K562 (cell line): ENCODE measurements around the gene SPATS2L. TPM values are rescaled to one million over a fixed set of nuclear protein-coding genes. Genes with fewer than 3 reads are reported as not detected.

Experiments
- ATAC-seq: fragments of 200-7000 bp; cut with Tn5 transposase; 3 replicates; pipeline ENCODE4 v1.9.1; 2020; ENCODE audit warnings: moderate library complexity
- BruUV-seq: library from RNA; stranded (reverse); fragments of 400-500 nt; replicated peaks from 2 replicates; lab custom pipeline; 2021; lab: Mats Ljungman, UMichigan
- CTCF ChIA-PET: fragments of 300-600 bp; formaldehyde crosslinking; extraction: SDS; loops from one replicate; lab custom pipeline; 2021; ENCODE audit warnings: low intra/inter-chr PET ratio; lab: Yijun Ruan, JAX
- POLR2A ChIA-PET: fragments of 300-600, 350-650 bp; sonication (Branson Sonifier 250); formaldehyde crosslinking; extraction: SDS; loops from one replicate; lab custom pipeline; 2021; ENCODE audit warnings: antibody characterized with exemption, inconsistent platforms; lab: Yijun Ruan, JAX
- DNase-seq, 4 experiments: peaks; one replicate each; pipeline versions ENCODE4 v3.0.0 to v3.0.0-alpha.2; 2011 to 2018; ENCODE audit warnings: low spot score in 3 of 4, mixed read lengths in 3 of 4; ENCODE audit errors: extremely low read depth in 1 of 4
- FAIRE-seq: peaks from 2 replicates; lab custom pipeline; 2011; peaks lifted over from hg19 to GRCh38; lab: Jason Lieb, UNC
- H2AFZ ChIP-seq: 2 replicates; pipeline ENCODE4 v1.6.0; 2011; ENCODE audit warnings: low read depth, low read length, control low read depth, inconsistent platforms
- H3K27ac ChIP-seq: fragments of 200-600 bp; 3 replicates; pipeline ENCODE4 v1.8.0; 2011; ENCODE audit warnings: low read depth, mild to moderate bottlenecking, control low read depth, inconsistent platforms, low read length, moderate library complexity, mixed read lengths; ENCODE audit errors: extremely low read depth
- H3K27me3 ChIP-seq, 2 experiments: fragments of 300-600 bp in 1 of 2; 2 replicates in 1 of 2; 3 replicates in 1 of 2; pipeline versions ENCODE4 v1.6.0 to v1.8.0; 2011; ENCODE audit warnings: inconsistent platforms in 2 of 2, low read length in 2 of 2, mild to moderate bottlenecking in 1 of 2, mixed read lengths in 1 of 2, moderate library complexity in 1 of 2; ENCODE audit not compliant: control insufficient read depth in 2 of 2, insufficient read depth in 2 of 2
- H3K36me3 ChIP-seq: fragments of 300-600 bp; 3 replicates; pipeline ENCODE4 v1.8.0; 2011; ENCODE audit warnings: mild to moderate bottlenecking, low read length, inconsistent platforms; ENCODE audit not compliant: control insufficient read depth, insufficient read depth
- H3K4me1 ChIP-seq, 2 experiments: fragments of 200-600 bp in 1 of 2; replicated peaks in 1 of 2; 2 replicates in 1 of 2; 3 replicates in 1 of 2; pipeline versions ENCODE4 v1.5.1 to v1.8.0; 2011; ENCODE audit warnings: inconsistent platforms in 2 of 2, low read length in 2 of 2, mild to moderate bottlenecking in 1 of 2, mixed read lengths in 1 of 2, moderate library complexity in 1 of 2; ENCODE audit not compliant: control insufficient read depth in 2 of 2, insufficient read depth in 2 of 2
- H3K4me2 ChIP-seq: 2 replicates; pipeline ENCODE4 v1.6.1; 2011; ENCODE audit warnings: low read length, control low read depth, inconsistent platforms, mixed read lengths; ENCODE audit not compliant: insufficient read depth
- H3K4me3 ChIP-seq: fragments of 200-600 bp; sonication (generic), shearing (Covaris generic); 2 replicates; pipeline ENCODE4 v1.5.1; 2016; ENCODE audit warnings: control low read depth, inconsistent platforms
- H3K79me2 ChIP-seq: fragments of 200-600 bp; 3 replicates; pipeline ENCODE4 v1.8.0; 2011; ENCODE audit warnings: low read length, inconsistent platforms; ENCODE audit not compliant: control insufficient read depth, insufficient read depth
- H3K9ac ChIP-seq, 2 experiments: 2 replicates each; pipeline versions ENCODE4 v1.6.0 to v1.6.1; 2011; ENCODE audit warnings: low read depth in 2 of 2, low read length in 2 of 2, control low read depth in 1 of 2, inconsistent platforms in 1 of 2, mild to moderate bottlenecking in 1 of 2, mixed read lengths in 1 of 2; ENCODE audit not compliant: insufficient read depth in 1 of 2
- H3K9me1 ChIP-seq: one replicate; pipeline ENCODE4 v1.6.0; 2011; ENCODE audit warnings: inconsistent platforms, mild to moderate bottlenecking, low read length, moderate library complexity; ENCODE audit not compliant: control insufficient read depth, insufficient read depth
- H3K9me3 ChIP-seq: replicated peaks from 2 replicates; pipeline ENCODE4 v1.5.1; 2011; ENCODE audit warnings: low read depth, low read length, inconsistent platforms; ENCODE audit not compliant: control insufficient read depth, insufficient read depth
- H4K20me1 ChIP-seq: replicated peaks from 2 replicates; pipeline ENCODE4 v1.6.1; 2011; ENCODE audit warnings: low read length, inconsistent platforms, mixed read lengths; ENCODE audit not compliant: control insufficient read depth, insufficient read depth
- ASH1L ChIP-seq: fragments of 450-650 bp; IDR thresholded peaks from 2 replicates; pipeline ENCODE4 v1.6.1; 2018; ENCODE audit warnings: borderline replicate concordance, mild to moderate bottlenecking, low read depth; ENCODE audit not compliant: partially characterized antibody
- PYGO2 ChIP-seq: fragments of 450-650 bp; IDR thresholded peaks from 2 replicates; pipeline ENCODE4 v1.6.1; 2016; ENCODE audit warnings: mild to moderate bottlenecking, missing genetic modification characterization, moderate library complexity, missing compliant biosample characterization
- RBM15 ChIP-seq: fragments of 200-400 bp; formaldehyde crosslinking; IDR thresholded peaks from 2 replicates; pipeline ENCODE4 v1.6.1; 2018; ENCODE audit warnings: mild to moderate bottlenecking, low read length, moderate library complexity; ENCODE audit not compliant: insufficient read depth
- ZNF274 ChIP-seq: IDR thresholded peaks from 2 replicates; pipeline ENCODE4 v1.6.1; 2011; ENCODE audit warnings: low read depth, mild to moderate bottlenecking, low read length, moderate library complexity, borderline replicate concordance
- ZNF699 ChIP-seq: fragments of 250-450 bp; sonication (Bioruptor Pico); IDR thresholded peaks from 2 replicates; pipeline ENCODE4 v1.8.0; 2021; ENCODE audit warnings: mild to moderate bottlenecking, moderate library complexity; ENCODE audit not compliant: insufficient replicate concordance
- WGBS: fragments of 100-300 bp; shearing (Covaris generic); methylation state at CpG from one replicate; pipeline ENCODE4 v1.1.6; 2016; ENCODE audit warnings: low coverage, mixed read lengths; ENCODE audit not compliant: insufficient coverage; ENCODE audit errors: missing lambda C conversion rate; 5-methylcytosine and 5-hydroxymethylcytosine counted together
- in situ Hi-C: fragments of 300-500 bp; cut with MboI; formaldehyde crosslinking; loops from 4 replicates; pipeline ENCODE4 v1.15.0; 2018; ENCODE audit warnings: inconsistent platforms, mixed read lengths
- intact Hi-C: fragments of 100-400 bp; cut with micrococcal nuclease; formaldehyde crosslinking; loops from 2 replicates; pipeline ENCODE4 v1.14.2; 2022
- polyA plus RNA-seq, 8 experiments: library from polyadenylated mRNA; depleted of rRNA in 4 of 8; stranded (reverse) in 5 of 8; unstranded in 3 of 8; fragments of >200 nt; fragmentation: Nextera tagmentation in 2 of 8; fragmentation: Illumina TruSeq in 1 of 8; extraction: Ambion mirVana in 2 of 8; extraction: Trizol in 1 of 8; gene quantifications; 2 replicates each; pipeline versions ENCODE4 v1.2.1 to v1.2.3, GENCODE V29; 2011 to 2014; ENCODE audit warnings: inconsistent platforms in 1 of 8, missing spikeins in 1 of 8
- total RNA-seq, 7 experiments: library from RNA; depleted of rRNA in 6 of 7; stranded (reverse); fragments of >200 nt in 6 of 7; fragmentation: Illumina TruSeq in 2 of 7; extraction: Trizol in 2 of 7; gene quantifications; 2 replicates each; pipeline versions ENCODE4 v1.2.1 to v1.2.3, GENCODE V29; 2011 to 2021; ENCODE audit warnings: low replicate concordance in 1 of 7
- TF ChIP-seq, protein P1 (sequence below): fragments of 450-650 bp; IDR thresholded peaks from 2 replicates; pipeline ENCODE4 v1.6.1; 2017; ENCODE audit warnings: mild to moderate bottlenecking, moderate library complexity
- TF ChIP-seq, protein P2 (sequence below): sonication (generic); formaldehyde crosslinking; IDR thresholded peaks from 2 replicates; pipeline ENCODE4 v1.8.0; 2022; ENCODE audit warnings: mild to moderate bottlenecking, low read depth, missing genetic modification reagents

The SPATS2L gene
- total and polyA plus RNA-seq, 9 of the 15 experiments (the other 6 are each of a cell fraction or from before 2014, with no cell fraction given), result 11.3 to 41.5 (median 24.9) TPM

DNA sequence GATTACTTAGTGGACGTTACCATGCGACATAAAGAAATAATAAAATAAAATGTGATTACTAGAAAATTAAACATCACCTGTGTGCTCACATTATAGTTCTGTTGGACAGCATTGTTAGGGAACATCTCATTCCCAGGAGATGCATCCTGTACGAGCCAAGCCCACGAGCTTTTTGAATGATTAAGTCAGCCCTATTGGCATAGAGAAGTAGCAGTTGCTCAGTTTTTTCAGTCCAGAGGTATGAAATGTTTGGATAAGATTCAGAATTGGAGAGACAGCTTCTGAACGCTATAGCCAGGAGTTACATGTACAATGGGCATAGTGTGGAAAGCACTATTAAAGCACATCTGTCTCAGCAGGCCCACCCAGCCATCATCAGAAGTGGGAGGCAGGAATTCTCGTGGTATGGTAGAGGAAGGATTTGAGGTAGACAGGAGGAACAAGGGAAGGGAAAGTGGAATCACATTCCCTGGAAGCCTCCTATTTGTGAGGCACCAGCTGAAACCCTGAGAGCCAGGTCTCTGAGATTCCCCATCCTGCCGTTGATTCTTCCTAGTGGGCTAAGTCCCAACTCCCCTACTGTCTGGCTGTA lies 8.6 kb downstream of the SPATS2L start:
- Histone ChIP-seq H3K27me3 (no peaks in the 10 kb centered on the region), H2AFZ (no peak overlapping the region), H3K4me2 (no peak overlapping the region), H3K4me3 (no peak overlapping the region), H3K36me3 (no peaks in the 10 kb centered on the region), H3K9ac (no peak overlapping the region), H4K20me1 (no peaks in the 10 kb centered on the region), H3K27ac (no peak overlapping the region), H3K79me2 (peaks cover 3% of the 10 kb centered on the region; the same call in 1 of the 3 replicates), H3K9me3 (no peaks in the 10 kb centered on the region), H3K4me1 (peaks cover 5 to 15% of the 10 kb centered on the region in 2 experiments; a peak in 4 of 5 replicates), H3K9me1 (no peaks in the 10 kb centered on the region)
- ATAC-seq, result no peak
- BruUV-seq, result no TSS peak
- WGBS, result 74% methylated on average over 7 of the region's 7 CpGs
- no peak for FAIRE-seq
- ChIA-PET POLR2A (no interaction called here), CTCF (no interaction called here)
- in situ Hi-C loops (no loop called here), intact Hi-C loops (no loop called here)
- TF ChIP-seq, protein P1, sequence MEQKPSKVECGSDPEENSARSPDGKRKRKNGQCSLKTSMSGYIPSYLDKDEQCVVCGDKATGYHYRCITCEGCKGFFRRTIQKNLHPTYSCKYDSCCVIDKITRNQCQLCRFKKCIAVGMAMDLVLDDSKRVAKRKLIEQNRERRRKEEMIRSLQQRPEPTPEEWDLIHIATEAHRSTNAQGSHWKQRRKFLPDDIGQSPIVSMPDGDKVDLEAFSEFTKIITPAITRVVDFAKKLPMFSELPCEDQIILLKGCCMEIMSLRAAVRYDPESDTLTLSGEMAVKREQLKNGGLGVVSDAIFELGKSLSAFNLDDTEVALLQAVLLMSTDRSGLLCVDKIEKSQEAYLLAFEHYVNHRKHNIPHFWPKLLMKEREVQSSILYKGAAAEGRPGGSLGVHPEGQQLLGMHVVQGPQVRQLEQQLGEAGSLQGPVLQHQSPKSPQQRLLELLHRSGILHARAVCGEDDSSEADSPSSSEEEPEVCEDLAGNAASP, result no peak
- TF ChIP-seq ZNF699 (CRISPR knock-in tag), result no peak
- no peak for TF ChIP-seq ASH1L
- TF ChIP-seq, protein P2, sequence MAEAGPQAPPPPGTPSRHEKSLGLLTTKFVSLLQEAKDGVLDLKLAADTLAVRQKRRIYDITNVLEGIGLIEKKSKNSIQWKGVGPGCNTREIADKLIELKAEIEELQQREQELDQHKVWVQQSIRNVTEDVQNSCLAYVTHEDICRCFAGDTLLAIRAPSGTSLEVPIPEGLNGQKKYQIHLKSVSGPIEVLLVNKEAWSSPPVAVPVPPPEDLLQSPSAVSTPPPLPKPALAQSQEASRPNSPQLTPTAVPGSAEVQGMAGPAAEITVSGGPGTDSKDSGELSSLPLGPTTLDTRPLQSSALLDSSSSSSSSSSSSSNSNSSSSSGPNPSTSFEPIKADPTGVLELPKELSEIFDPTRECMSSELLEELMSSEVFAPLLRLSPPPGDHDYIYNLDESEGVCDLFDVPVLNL (CRISPR knock-in tag), result no peak
- no peak for TF ChIP-seq RBM15
- TF ChIP-seq ZNF274, result no peak
- TF ChIP-seq PYGO2, result no peak
- no peak for DNase-seq
